K562 (cell line): ENCODE measurements around the gene DDX51. TPM values are rescaled to one million over a fixed set of nuclear protein-coding genes. Genes with fewer than 3 reads are reported as not detected.

Experiments
- ATAC-seq: fragments of 200-7000 bp; cut with Tn5 transposase; 3 replicates; pipeline ENCODE4 v1.9.1; 2020; ENCODE audit warnings: moderate library complexity
- BruUV-seq: library from RNA; stranded (reverse); fragments of 400-500 nt; replicated peaks from 2 replicates; lab custom pipeline; 2021; lab: Mats Ljungman, UMichigan
- CTCF ChIA-PET: fragments of 300-600 bp; formaldehyde crosslinking; extraction: SDS; loops from one replicate; lab custom pipeline; 2021; ENCODE audit warnings: low intra/inter-chr PET ratio; lab: Yijun Ruan, JAX
- POLR2A ChIA-PET: fragments of 300-600, 350-650 bp; sonication (Branson Sonifier 250); formaldehyde crosslinking; extraction: SDS; loops from one replicate; lab custom pipeline; 2021; ENCODE audit warnings: antibody characterized with exemption, inconsistent platforms; lab: Yijun Ruan, JAX
- DNase-seq, 4 experiments: peaks; one replicate each; pipeline versions ENCODE4 v3.0.0 to v3.0.0-alpha.2; 2011 to 2018; ENCODE audit warnings: low spot score in 3 of 4, mixed read lengths in 3 of 4; ENCODE audit errors: extremely low read depth in 1 of 4
- FAIRE-seq: peaks from 2 replicates; lab custom pipeline; 2011; peaks lifted over from hg19 to GRCh38; lab: Jason Lieb, UNC
- H2AFZ ChIP-seq: 2 replicates; pipeline ENCODE4 v1.6.0; 2011; ENCODE audit warnings: low read depth, low read length, control low read depth, inconsistent platforms
- H3K27ac ChIP-seq: fragments of 200-600 bp; 3 replicates; pipeline ENCODE4 v1.8.0; 2011; ENCODE audit warnings: low read depth, mild to moderate bottlenecking, control low read depth, inconsistent platforms, low read length, moderate library complexity, mixed read lengths; ENCODE audit errors: extremely low read depth
- H3K27me3 ChIP-seq, 2 experiments: fragments of 300-600 bp in 1 of 2; 2 replicates in 1 of 2; 3 replicates in 1 of 2; pipeline versions ENCODE4 v1.6.0 to v1.8.0; 2011; ENCODE audit warnings: inconsistent platforms in 2 of 2, low read length in 2 of 2, mild to moderate bottlenecking in 1 of 2, mixed read lengths in 1 of 2, moderate library complexity in 1 of 2; ENCODE audit not compliant: control insufficient read depth in 2 of 2, insufficient read depth in 2 of 2
- H3K36me3 ChIP-seq: fragments of 300-600 bp; 3 replicates; pipeline ENCODE4 v1.8.0; 2011; ENCODE audit warnings: mild to moderate bottlenecking, low read length, inconsistent platforms; ENCODE audit not compliant: control insufficient read depth, insufficient read depth
- H3K4me1 ChIP-seq, 2 experiments: fragments of 200-600 bp in 1 of 2; replicated peaks in 1 of 2; 2 replicates in 1 of 2; 3 replicates in 1 of 2; pipeline versions ENCODE4 v1.5.1 to v1.8.0; 2011; ENCODE audit warnings: inconsistent platforms in 2 of 2, low read length in 2 of 2, mild to moderate bottlenecking in 1 of 2, mixed read lengths in 1 of 2, moderate library complexity in 1 of 2; ENCODE audit not compliant: control insufficient read depth in 2 of 2, insufficient read depth in 2 of 2
- H3K4me2 ChIP-seq: 2 replicates; pipeline ENCODE4 v1.6.1; 2011; ENCODE audit warnings: low read length, control low read depth, inconsistent platforms, mixed read lengths; ENCODE audit not compliant: insufficient read depth
- H3K4me3 ChIP-seq: fragments of 200-600 bp; sonication (generic), shearing (Covaris generic); 2 replicates; pipeline ENCODE4 v1.5.1; 2016; ENCODE audit warnings: control low read depth, inconsistent platforms
- H3K79me2 ChIP-seq: fragments of 200-600 bp; 3 replicates; pipeline ENCODE4 v1.8.0; 2011; ENCODE audit warnings: low read length, inconsistent platforms; ENCODE audit not compliant: control insufficient read depth, insufficient read depth
- H3K9ac ChIP-seq, 2 experiments: 2 replicates each; pipeline versions ENCODE4 v1.6.0 to v1.6.1; 2011; ENCODE audit warnings: low read depth in 2 of 2, low read length in 2 of 2, control low read depth in 1 of 2, inconsistent platforms in 1 of 2, mild to moderate bottlenecking in 1 of 2, mixed read lengths in 1 of 2; ENCODE audit not compliant: insufficient read depth in 1 of 2
- H3K9me1 ChIP-seq: one replicate; pipeline ENCODE4 v1.6.0; 2011; ENCODE audit warnings: inconsistent platforms, mild to moderate bottlenecking, low read length, moderate library complexity; ENCODE audit not compliant: control insufficient read depth, insufficient read depth
- H3K9me3 ChIP-seq: replicated peaks from 2 replicates; pipeline ENCODE4 v1.5.1; 2011; ENCODE audit warnings: low read depth, low read length, inconsistent platforms; ENCODE audit not compliant: control insufficient read depth, insufficient read depth
- H4K20me1 ChIP-seq: replicated peaks from 2 replicates; pipeline ENCODE4 v1.6.1; 2011; ENCODE audit warnings: low read length, inconsistent platforms, mixed read lengths; ENCODE audit not compliant: control insufficient read depth, insufficient read depth
- ASH1L ChIP-seq: fragments of 450-650 bp; IDR thresholded peaks from 2 replicates; pipeline ENCODE4 v1.6.1; 2018; ENCODE audit warnings: borderline replicate concordance, mild to moderate bottlenecking, low read depth; ENCODE audit not compliant: partially characterized antibody
- CHD2 ChIP-seq: IDR thresholded peaks from 2 replicates; pipeline ENCODE4 v1.6.1; 2011; ENCODE audit warnings: low read depth, low read length
- FOS ChIP-seq: IDR thresholded peaks from 3 replicates; pipeline ENCODE4 v1.6.1; 2011; ENCODE audit not compliant: insufficient read length; ENCODE audit errors: extremely low read depth
- KDM2B ChIP-seq: fragments of 250-450 bp; sonication (Bioruptor Pico); IDR thresholded peaks from 2 replicates; pipeline ENCODE4 v1.8.0; 2021; ENCODE audit warnings: mild to moderate bottlenecking, moderate library complexity
- MBD2 ChIP-seq: sonication (generic); IDR thresholded peaks from 2 replicates; pipeline ENCODE4 v1.6.1; 2016; ENCODE audit warnings: low read depth, borderline replicate concordance
- NFYB ChIP-seq: IDR thresholded peaks from 2 replicates; pipeline ENCODE4 v1.6.1; 2011; ENCODE audit warnings: mild to moderate bottlenecking, moderate library complexity; ENCODE audit not compliant: insufficient read length; ENCODE audit errors: extremely low read depth
- POLR2G ChIP-seq: fragments of 200-400 bp; formaldehyde crosslinking; IDR thresholded peaks from 2 replicates; pipeline ENCODE4 v1.6.1; 2017; ENCODE audit warnings: low read depth, mild to moderate bottlenecking, antibody characterized with exemption, low read length, moderate library complexity
- SMAD3 ChIP-seq: fragments of 450-650 bp; formaldehyde crosslinking; conservative IDR thresholded peaks from 2 replicates; pipeline ENCODE4 v1.4.0; 2020; ENCODE audit warnings: mild to moderate bottlenecking
- ZBTB11 ChIP-seq, 3 experiments: fragments of 200-800 bp in 1 of 3; fragments of 250-450 bp in 1 of 3; fragments of 450-650 bp in 1 of 3; sonication (Bioruptor Pico) in 1 of 3; sonication (Bioruptor generic) in 1 of 3; formaldehyde crosslinking in 1 of 3; IDR thresholded peaks; 2 replicates each; pipeline versions ENCODE4 v1.6.1 to v1.8.0; 2016 to 2022; ENCODE audit warnings: mild to moderate bottlenecking in 2 of 3, missing genetic modification characterization in 2 of 3, missing compliant biosample characterization in 1 of 3, moderate library complexity in 1 of 3
- WGBS: fragments of 100-300 bp; shearing (Covaris generic); methylation state at CpG from one replicate; pipeline ENCODE4 v1.1.6; 2016; ENCODE audit warnings: low coverage, mixed read lengths; ENCODE audit not compliant: insufficient coverage; ENCODE audit errors: missing lambda C conversion rate; 5-methylcytosine and 5-hydroxymethylcytosine counted together
- in situ Hi-C: fragments of 300-500 bp; cut with MboI; formaldehyde crosslinking; loops from 4 replicates; pipeline ENCODE4 v1.15.0; 2018; ENCODE audit warnings: inconsistent platforms, mixed read lengths
- intact Hi-C: fragments of 100-400 bp; cut with micrococcal nuclease; formaldehyde crosslinking; loops from 2 replicates; pipeline ENCODE4 v1.14.2; 2022
- polyA plus RNA-seq, 8 experiments: library from polyadenylated mRNA; depleted of rRNA in 4 of 8; stranded (reverse) in 5 of 8; unstranded in 3 of 8; fragments of >200 nt; fragmentation: Nextera tagmentation in 2 of 8; fragmentation: Illumina TruSeq in 1 of 8; extraction: Ambion mirVana in 2 of 8; extraction: Trizol in 1 of 8; gene quantifications; 2 replicates each; pipeline versions ENCODE4 v1.2.1 to v1.2.3, GENCODE V29; 2011 to 2014; ENCODE audit warnings: inconsistent platforms in 1 of 8, missing spikeins in 1 of 8
- total RNA-seq, 7 experiments: library from RNA; depleted of rRNA in 6 of 7; stranded (reverse); fragments of >200 nt in 6 of 7; fragmentation: Illumina TruSeq in 2 of 7; extraction: Trizol in 2 of 7; gene quantifications; 2 replicates each; pipeline versions ENCODE4 v1.2.1 to v1.2.3, GENCODE V29; 2011 to 2021; ENCODE audit warnings: low replicate concordance in 1 of 7

DDX51 gene
- total and polyA plus RNA-seq, 9 of the 15 experiments (the other 6 are each of a cell fraction or from before 2014, with no cell fraction given), result 1.1 to 35.9 (median 12.4) TPM

GRCh38 chr12:132117558-132117875 is 26.6 kb downstream of the DDX51 start:
- TF ChIP-seq ASH1L, result peak; percentile 79
- no peak for TF ChIP-seq SMAD3 (CRISPR knock-in tag)
- no peak for TF ChIP-seq ZBTB11 (CRISPR knock-in tag; IDR thresholded peaks at IDR 0.05)
- no peak for TF ChIP-seq KDM2B (CRISPR knock-in tag)
- peak; percentile 49 for TF ChIP-seq FOS
- TF ChIP-seq CHD2, result peak; percentile 17; the same call in 1 of the 2 replicates
- TF ChIP-seq NFYB, result peak; percentile 65
- peak; percentile 26; the same call in 1 of the 2 replicates for TF ChIP-seq POLR2G
- TF ChIP-seq MBD2, result peak; percentile 62; the same call in 1 of the 2 replicates
- no peak for FAIRE-seq
- peak; percentile 86 for ATAC-seq
- no TSS peak for BruUV-seq
- no peak overlapping the region for H2AFZ ChIP-seq
- H3K27me3 ChIP-seq, result no peaks in the 10 kb centered on the region
- POLR2A ChIA-PET, result no interaction called here
- no peak overlapping the region for H3K27ac ChIP-seq
- H3K9me3 ChIP-seq, result no peaks in the 10 kb centered on the region
- intact Hi-C loops (no loop called here), in situ Hi-C loops (no loop called here)
- H3K4me1 ChIP-seq, result no peaks in the 10 kb centered on the region; a peak in 1 of 5 replicates
- H3K9ac ChIP-seq, result no peak overlapping the region
- H4K20me1 ChIP-seq, result no peaks in the 10 kb centered on the region
- no peak overlapping the region for H3K4me3 ChIP-seq
- peaks cover 88% of the 10 kb centered on the region; the same call in 2 of the 3 replicates for H3K36me3 ChIP-seq
- CTCF ChIA-PET, result no interaction called here
- no peaks in the 10 kb centered on the region for H3K9me1 ChIP-seq
- no peaks in the 10 kb centered on the region for H3K79me2 ChIP-seq
- WGBS, result 96% methylated on average over 9 of the region's 10 CpGs
- DNase-seq, result peak in 3 of 4 experiments; percentile 38 to 59 (median 46)
- no peak overlapping the region for H3K4me2 ChIP-seq
